Neuronal stem cell (in vitro differentiated cells): ENCODE measurements around the gene FAM193A. TPM values are rescaled to one million over a fixed set of nuclear protein-coding genes. Genes with fewer than 3 reads are reported as not detected.

Experiments
- DNase-seq: peaks from one replicate; pipeline ENCODE4 v3.0.0-alpha.2; 2013; ENCODE audit warnings: low spot score
- H2AFZ ChIP-seq: one replicate; pipeline ENCODE4 v1.6.1; 2013; ENCODE audit warnings: mild to moderate bottlenecking, low read length, inconsistent platforms
- H2AK5ac ChIP-seq: 2 replicates; pipeline ENCODE4 v1.6.1; 2013; ENCODE audit warnings: low read depth, mild to moderate bottlenecking, inconsistent platforms, low read length, moderate library complexity, mixed read lengths
- H2BK120ac ChIP-seq: 2 replicates; pipeline ENCODE4 v1.6.1; 2013; ENCODE audit warnings: low read depth, mild to moderate bottlenecking, inconsistent platforms, low read length, moderate library complexity, mixed read lengths
- H2BK12ac ChIP-seq: one replicate; pipeline ENCODE4 v1.6.1; 2013; ENCODE audit warnings: low read length, inconsistent platforms
- H2BK15ac ChIP-seq: 2 replicates; pipeline ENCODE4 v1.6.1; 2013; ENCODE audit warnings: mild to moderate bottlenecking, low read length, inconsistent platforms, mixed read lengths
- H2BK5ac ChIP-seq: one replicate; pipeline ENCODE4 v1.6.1; 2013; ENCODE audit warnings: inconsistent platforms, mild to moderate bottlenecking, low read length, moderate library complexity
- H3K14ac ChIP-seq: one replicate; pipeline ENCODE4 v1.6.1; 2013; ENCODE audit warnings: low read length, inconsistent platforms
- H3K18ac ChIP-seq: 2 replicates; pipeline ENCODE4 v1.6.1; 2013; ENCODE audit warnings: low read length, inconsistent platforms
- H3K23ac ChIP-seq: 2 replicates; pipeline ENCODE4 v1.6.1; 2013; ENCODE audit warnings: low read depth, mild to moderate bottlenecking, mixed read lengths, low read length, inconsistent platforms; ENCODE audit not compliant: poor library complexity
- H3K27ac ChIP-seq: replicated peaks from 3 replicates; pipeline ENCODE4 v1.5.1; 2013; ENCODE audit warnings: low read length, inconsistent platforms
- H3K27me3 ChIP-seq, 3 experiments: 2 replicates each; pipeline ENCODE4 v1.6.1; 2013; ENCODE audit warnings: low read length in 3 of 3, mild to moderate bottlenecking in 2 of 3, inconsistent platforms in 1 of 3, low read depth in 1 of 3, mixed read lengths in 1 of 3, moderate library complexity in 1 of 3; ENCODE audit not compliant: control insufficient read depth in 3 of 3, insufficient read depth in 3 of 3
- H3K36me3 ChIP-seq, 2 donors: replicated peaks in 1 of 2; 2 replicates each; pipeline ENCODE4 v1.6.1; 2013; ENCODE audit warnings: low read length in 2 of 2; ENCODE audit not compliant: control insufficient read depth in 2 of 2, insufficient read depth in 2 of 2
- H3K4ac ChIP-seq: 2 replicates; pipeline ENCODE4 v1.6.1; 2013; ENCODE audit warnings: inconsistent platforms, mild to moderate bottlenecking, low read length, moderate library complexity
- H3K4me1 ChIP-seq, 2 donors: 1 replicate in 1 of 2; 2 replicates in 1 of 2; pipeline ENCODE4 v1.6.1; 2013; ENCODE audit warnings: low read length in 2 of 2, low read depth in 1 of 2; ENCODE audit not compliant: control insufficient read depth in 2 of 2, insufficient read depth in 1 of 2
- H3K4me2 ChIP-seq: one replicate; pipeline ENCODE4 v1.6.1; 2013; ENCODE audit warnings: mild to moderate bottlenecking, low read length, inconsistent platforms; ENCODE audit not compliant: insufficient read depth, poor library complexity, severe bottlenecking
- H3K4me3 ChIP-seq, 2 donors: 2 replicates each; pipeline ENCODE4 v1.5.1; 2013; ENCODE audit warnings: low read length in 2 of 2, mild to moderate bottlenecking in 2 of 2, inconsistent platforms in 1 of 2, moderate library complexity in 1 of 2
- H3K79me1 ChIP-seq: one replicate; pipeline ENCODE4 v1.6.1; 2013; ENCODE audit warnings: low read depth, mild to moderate bottlenecking, inconsistent platforms, low read length, moderate library complexity
- H3K9ac ChIP-seq: one replicate; pipeline ENCODE4 v1.6.1; 2013; ENCODE audit warnings: mild to moderate bottlenecking, low read depth, low read length, inconsistent platforms; ENCODE audit not compliant: poor library complexity
- H3K9me3 ChIP-seq, 2 donors: replicated peaks in 1 of 2; 2 replicates each; pipeline versions ENCODE3 to v1.6.1; 2013; ENCODE audit warnings: low read length in 2 of 2, mild to moderate bottlenecking in 2 of 2, inconsistent platforms in 1 of 2, low read depth in 1 of 2, mixed read lengths in 1 of 2, moderate library complexity in 1 of 2; ENCODE audit not compliant: control insufficient read depth in 2 of 2, insufficient read depth in 1 of 2
- H4K8ac ChIP-seq: one replicate; pipeline ENCODE4 v1.6.1; 2013; ENCODE audit warnings: low read depth, mild to moderate bottlenecking, inconsistent platforms, low read length, moderate library complexity
- H4K91ac ChIP-seq: one replicate; pipeline ENCODE4 v1.6.1; 2013; ENCODE audit warnings: low read length, low read depth, mild to moderate bottlenecking, inconsistent platforms; ENCODE audit not compliant: poor library complexity
- WGBS, 2 donors: extraction: QIAGEN DNeasy Blood & Tissue Kit; methylation state at CpG; one replicate each; pipeline ENCODE4 v1.1.7; 2013; ENCODE audit warnings: missing lambda C conversion rate in 2 of 2, mixed read lengths in 1 of 2; ENCODE audit not compliant: insufficient read length in 2 of 2, insufficient replicate concordance in 1 of 2; ENCODE audit errors: extremely low coverage in 2 of 2; 5-methylcytosine and 5-hydroxymethylcytosine counted together
- small RNA-seq: library from polyadenylated mRNA; stranded (forward); fragments of <200 nt; extraction: miRNeasy Mini kit (QIAGEN cat#:217004); gene quantifications from one replicate; pipeline ENCODE3, GENCODE V24; 2013; ENCODE audit not compliant: insufficient read depth

The FAM193A gene

GRCh38 chr4:2781911-2782310 lies 245.5 kb downstream of the FAM193A start:
- no peaks in the 10 kb centered on the region for H3K4me1 ChIP-seq
- no peak overlapping the region for H2BK12ac ChIP-seq
- H3K4me3 ChIP-seq, result no peak overlapping the region
- H3K27me3 ChIP-seq, result no peaks in the 10 kb centered on the region
- no peaks in the 10 kb centered on the region for H3K79me1 ChIP-seq
- H2AK5ac ChIP-seq, result no peak overlapping the region
- H4K91ac ChIP-seq, result no peak overlapping the region
- H3K4me2 ChIP-seq, result no peak overlapping the region
- H3K27ac ChIP-seq, result no peak overlapping the region
- H2BK120ac ChIP-seq, result no peak overlapping the region
- H3K36me3 ChIP-seq, result no peaks in the 10 kb centered on the region
- H3K4ac ChIP-seq, result no peak overlapping the region
- DNase-seq, result no peak
- no peak overlapping the region for H3K14ac ChIP-seq
- H2BK5ac ChIP-seq, result no peak overlapping the region
- WGBS, 2 donors, result no CpG with 5 or more reads among the region's 10 CpGs
- no peak overlapping the region for H3K18ac ChIP-seq
- no peak overlapping the region for H3K9ac ChIP-seq
- H3K23ac ChIP-seq, result no peak overlapping the region
- peaks cover 0 to 12% of the 10 kb centered on the region in 2 donors for H3K9me3 ChIP-seq
- no peak overlapping the region for H2AFZ ChIP-seq
- no peak overlapping the region for H2BK15ac ChIP-seq
- H4K8ac ChIP-seq, result no peak overlapping the region

Small RNAs within 50 kb of the gene (small RNA-seq; reads per million reads assigned to genes)
- gene CR545473.1, result not detected
- not detected for gene RF00019
